ENCODE results near the gene DSC3. TPM values are rescaled to one million over a fixed set of nuclear protein-coding genes. Genes with fewer than 3 reads are reported as not detected.

DSC3 gene
- total RNA-seq, 4 donors from 2014 or later = 1.1 TPM; not detected in 3

- TF ChIP-seq, protein P1, sequence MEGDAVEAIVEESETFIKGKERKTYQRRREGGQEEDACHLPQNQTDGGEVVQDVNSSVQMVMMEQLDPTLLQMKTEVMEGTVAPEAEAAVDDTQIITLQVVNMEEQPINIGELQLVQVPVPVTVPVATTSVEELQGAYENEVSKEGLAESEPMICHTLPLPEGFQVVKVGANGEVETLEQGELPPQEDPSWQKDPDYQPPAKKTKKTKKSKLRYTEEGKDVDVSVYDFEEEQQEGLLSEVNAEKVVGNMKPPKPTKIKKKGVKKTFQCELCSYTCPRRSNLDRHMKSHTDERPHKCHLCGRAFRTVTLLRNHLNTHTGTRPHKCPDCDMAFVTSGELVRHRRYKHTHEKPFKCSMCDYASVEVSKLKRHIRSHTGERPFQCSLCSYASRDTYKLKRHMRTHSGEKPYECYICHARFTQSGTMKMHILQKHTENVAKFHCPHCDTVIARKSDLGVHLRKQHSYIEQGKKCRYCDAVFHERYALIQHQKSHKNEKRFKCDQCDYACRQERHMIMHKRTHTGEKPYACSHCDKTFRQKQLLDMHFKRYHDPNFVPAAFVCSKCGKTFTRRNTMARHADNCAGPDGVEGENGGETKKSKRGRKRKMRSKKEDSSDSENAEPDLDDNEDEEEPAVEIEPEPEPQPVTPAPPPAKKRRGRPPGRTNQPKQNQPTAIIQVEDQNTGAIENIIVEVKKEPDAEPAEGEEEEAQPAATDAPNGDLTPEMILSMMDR (IDR thresholded peaks at IDR 0.05; ENCODE audit: low read depth) = no peak
These were observed 97.6 kb downstream of the DSC3 start for GRCh38 chr18:30944773-30945417.

GRCh38 chr18:30940952-30941539 is 101.5 kb downstream of the DSC3 start:
- TF ChIP-seq, protein P1 (IDR thresholded peaks at IDR 0.05; ENCODE audit: low read depth) = no peak

Small RNA genes within 50 kb of the gene (small RNA-seq; reads per million reads assigned to genes)
- not detected for gene RNU6-857P

Other genes starting within 250 kb of the DSC3 start
- 10 to 100 TPM; 10.6 to 18.2 (median 13.3) TPM for gene DSC2, start 59.7 kb upstream of the DSC3 start, total RNA-seq
- gene DSC1, start 120.1 kb upstream of the DSC3 start, total RNA-seq = not detected